Adrenal gland (tissue), 12 donors: ENCODE results near the gene ATF6. TPM values are rescaled to one million over a fixed set of nuclear protein-coding genes. Genes with fewer than 3 reads are reported as not detected.

ENCODE experiments used
- DNase-seq, 7 donors: peaks; one replicate each; pipeline ENCODE4 v3.0.0-alpha.2; 2019 to 2020
- H3K27ac ChIP-seq, 5 donors: fragments of 200-600 bp; sonication (generic) in 4 of 5; 1 replicate in 3 of 5; 2 replicates in 2 of 5; pipeline versions ENCODE4 v1.5.1 to v1.8.0; 2016 to 2020; ENCODE audit warnings: mild to moderate bottlenecking in 1 of 5
- H3K27me3 ChIP-seq: fragments of 200-600 bp; 2 replicates; pipeline ENCODE4 v1.8.0; 2021
- H3K36me3 ChIP-seq, 2 donors: fragments of 200-600 bp; replicated peaks in 1 of 2; 1 replicate in 1 of 2; 2 replicates in 1 of 2; pipeline versions ENCODE4 v1.5.1 to v1.8.0; 2018 to 2022
- H3K4me1 ChIP-seq, 2 donors: fragments of 200-600 bp; replicated peaks in 1 of 2; 1 replicate in 1 of 2; 2 replicates in 1 of 2; pipeline versions ENCODE4 v1.5.1 to v1.8.0; 2018 to 2021
- H3K4me3 ChIP-seq, 4 donors: fragments of 200-600 bp; sonication (generic) in 3 of 4; one replicate each; pipeline ENCODE4 v1.5.1; 2016 to 2018
- H3K9me3 ChIP-seq, 3 donors: fragments of 200-600 bp; sonication (generic) in 1 of 3; replicated peaks in 1 of 3; 1 replicate in 2 of 3; 2 replicates in 1 of 3; pipeline versions ENCODE4 v1.5.1 to v1.8.0; 2016 to 2021
- POLR2A ChIP-seq, 2 donors: fragments of 450-650 bp; IDR thresholded peaks; one replicate each; pipeline ENCODE4 v1.6.1; 2017; ENCODE audit warnings: antibody characterized with exemption in 2 of 2, mild to moderate bottlenecking in 2 of 2, moderate library complexity in 1 of 2
- WGBS, 4 donors: extraction: QIAGEN DNeasy Blood & Tissue Kit in 2 of 4; methylation state at CpG; one replicate each; pipeline versions ENCODE4 v1.1.5 to v1.1.7; 2013 to 2017; 5-methylcytosine and 5-hydroxymethylcytosine counted together
- intact Hi-C, 2 donors: fragments of 100-400 bp; cut with DNase I; formaldehyde crosslinking; loops; one replicate each; pipeline versions ENCODE4 v1.14.1 to v1.15.0; 2022 to 2023
- polyA plus RNA-seq, 3 donors: library from polyadenylated mRNA; stranded (reverse); fragments of 200-250 nt in 2 of 3; fragments of 350-450 nt in 1 of 3; fragmentation: Illumina TruSeq in 1 of 3; extraction: RNeasy Lipid Tissue Mini Kit (QIAGEN cat#74804) in 1 of 3; gene quantifications; one replicate each; pipeline ENCODE4 v1.2.3, GENCODE V29; 2013 to 2014
- total RNA-seq, 9 donors: library from RNA; depleted of rRNA in 4 of 9; stranded (reverse); fragments of >200 nt in 4 of 9; fragments of 120-200 nt in 1 of 9; fragmentation: NEBNext Ultra II Directional in 1 of 9; extraction: Animal tissue kit (Norgen Biotek cat#: 25700) in 1 of 9; gene quantifications; one replicate each; pipeline versions ENCODE4 v1.1.0 to v1.2.4, GENCODE V29; 2013 to 2023
- TF ChIP-seq, protein P1 (sequence below), 6 experiments: fragments of 450-650 bp in 4 of 6; fragments of 200-600 bp in 2 of 6; sonication (generic) in 1 of 6; IDR thresholded peaks; 1 replicate in 5 of 6; 2 replicates in 1 of 6; pipeline versions ENCODE4 v1.5.1 to v1.8.0; 2016 to 2021; ENCODE audit warnings: antibody characterized with exemption in 6 of 6, mild to moderate bottlenecking in 2 of 6, moderate library complexity in 1 of 6
- donor health status: healthy with polysubstance abuse.
- donor health status: Bipolar disorder and iron deficiency.
- donor health status: DM: yes; HTN: yes; CAD: no.
- donor health status: DM: no; HTN: no; CAD: no.
- donor health status: DM: no; HTN: no; CAD: no.
- donor health status: DM: yes; HTN: yes; CAD: no.

Gene ATF6
- total and polyA plus RNA-seq, 12 donors, result 3.5 to 34.2 (median 28.0) TPM

DNA sequence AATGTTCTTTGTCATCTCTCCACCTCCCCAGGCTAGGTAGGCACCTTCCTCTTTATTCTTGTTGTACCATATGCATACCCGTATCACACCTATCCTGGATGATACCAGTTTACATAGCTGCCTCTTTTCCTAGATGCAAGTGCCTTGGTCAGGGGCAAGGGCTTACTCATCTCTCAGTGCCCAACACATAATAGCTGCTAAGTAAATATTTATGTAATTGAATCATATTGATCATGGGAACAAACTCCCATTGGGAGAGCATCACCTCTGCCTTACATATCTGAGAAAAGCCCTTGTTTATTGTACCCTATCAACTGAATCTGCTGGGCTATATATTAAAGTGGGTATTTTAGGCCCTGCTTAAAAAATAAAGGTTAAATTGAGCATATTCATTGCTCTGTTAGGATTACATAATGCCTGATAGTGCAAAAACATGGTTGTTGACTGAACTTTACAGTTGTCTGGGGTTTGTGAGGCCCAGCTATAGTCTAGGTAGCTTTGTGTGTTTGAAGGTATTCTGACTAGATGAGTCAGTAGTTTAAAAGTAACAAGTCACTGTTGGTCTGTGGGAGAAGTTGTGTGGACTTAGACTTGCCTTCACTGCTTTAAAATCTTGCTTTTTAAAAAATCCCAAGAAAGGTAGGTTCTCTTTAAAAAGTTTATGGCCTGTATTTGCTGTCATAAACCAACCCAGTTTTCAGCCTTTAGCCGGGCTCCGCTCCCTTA, 174.9 kb downstream of the ATF6 start:
- Histone ChIP-seq H3K27ac (no peak overlapping the region), H3K27me3 (no peaks in the 10 kb centered on the region), H3K4me1 (no peaks in the 10 kb centered on the region), H3K36me3 (peaks cover 0 to 14% of the 10 kb centered on the region in 2 donors), H3K9me3 (no peaks in the 10 kb centered on the region), H3K4me3 (no peak overlapping the region)
- TF ChIP-seq, protein P1, sequence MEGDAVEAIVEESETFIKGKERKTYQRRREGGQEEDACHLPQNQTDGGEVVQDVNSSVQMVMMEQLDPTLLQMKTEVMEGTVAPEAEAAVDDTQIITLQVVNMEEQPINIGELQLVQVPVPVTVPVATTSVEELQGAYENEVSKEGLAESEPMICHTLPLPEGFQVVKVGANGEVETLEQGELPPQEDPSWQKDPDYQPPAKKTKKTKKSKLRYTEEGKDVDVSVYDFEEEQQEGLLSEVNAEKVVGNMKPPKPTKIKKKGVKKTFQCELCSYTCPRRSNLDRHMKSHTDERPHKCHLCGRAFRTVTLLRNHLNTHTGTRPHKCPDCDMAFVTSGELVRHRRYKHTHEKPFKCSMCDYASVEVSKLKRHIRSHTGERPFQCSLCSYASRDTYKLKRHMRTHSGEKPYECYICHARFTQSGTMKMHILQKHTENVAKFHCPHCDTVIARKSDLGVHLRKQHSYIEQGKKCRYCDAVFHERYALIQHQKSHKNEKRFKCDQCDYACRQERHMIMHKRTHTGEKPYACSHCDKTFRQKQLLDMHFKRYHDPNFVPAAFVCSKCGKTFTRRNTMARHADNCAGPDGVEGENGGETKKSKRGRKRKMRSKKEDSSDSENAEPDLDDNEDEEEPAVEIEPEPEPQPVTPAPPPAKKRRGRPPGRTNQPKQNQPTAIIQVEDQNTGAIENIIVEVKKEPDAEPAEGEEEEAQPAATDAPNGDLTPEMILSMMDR (IDR thresholded peaks at IDR 0.05), result no peak
- no peak for TF ChIP-seq POLR2A (IDR thresholded peaks at IDR 0.05)
- no peak for DNase-seq
- WGBS, 4 donors, result 63 to 84% (median 75%) methylated on average over 3 of the region's 3 CpGs
- intact Hi-C loops, result no loop called here

DNA sequence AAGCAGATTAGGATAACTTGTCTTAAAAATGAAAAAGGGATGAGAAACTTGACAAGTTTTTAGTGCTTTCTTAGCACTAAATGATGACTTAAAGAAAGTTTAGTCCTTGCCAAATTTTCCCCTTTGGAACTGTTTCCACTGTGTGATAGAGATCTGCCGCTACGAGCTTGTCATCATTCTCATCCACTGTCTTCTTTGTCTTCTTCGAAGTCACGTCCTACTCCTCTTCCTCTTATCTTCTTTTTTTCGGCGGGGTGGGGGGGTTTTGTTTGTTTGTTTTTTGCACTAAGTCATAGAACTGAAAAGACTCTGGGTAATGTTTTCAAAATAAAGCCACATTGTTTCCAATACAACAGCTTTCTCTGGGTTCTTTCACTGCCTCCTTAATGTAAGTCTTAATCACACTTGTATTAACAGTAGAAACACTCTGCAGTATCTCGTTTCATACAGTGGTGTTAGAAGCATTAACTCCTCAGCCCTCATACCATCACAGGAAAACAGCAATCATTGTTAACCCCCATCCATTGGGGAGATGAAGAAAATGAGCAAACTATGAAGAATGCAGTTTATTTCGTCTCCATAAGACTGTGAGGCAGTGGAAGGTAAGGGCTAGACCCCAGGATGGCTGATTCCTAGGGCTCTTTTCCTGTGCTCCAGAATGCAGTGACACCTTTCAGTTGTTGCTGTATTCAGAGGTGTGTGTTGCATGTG, 175.8 kb downstream of the ATF6 start:
- Histone ChIP-seq H3K27me3 (no peaks in the 10 kb centered on the region), H3K4me1 (no peaks in the 10 kb centered on the region), H3K4me3 (no peak overlapping the region), H3K36me3 (peaks cover 0 to 14% of the 10 kb centered on the region in 2 donors), H3K9me3 (no peaks in the 10 kb centered on the region), H3K27ac (no peak overlapping the region)
- intact Hi-C loops, result no loop called here
- WGBS, 4 donors, result 73 to 85% (median 81%) methylated on average over 8 of the region's 8 CpGs
- no peak for DNase-seq
- TF ChIP-seq, protein P1 (IDR thresholded peaks at IDR 0.05), result no peak
- no peak for TF ChIP-seq POLR2A (IDR thresholded peaks at IDR 0.05)

DNA sequence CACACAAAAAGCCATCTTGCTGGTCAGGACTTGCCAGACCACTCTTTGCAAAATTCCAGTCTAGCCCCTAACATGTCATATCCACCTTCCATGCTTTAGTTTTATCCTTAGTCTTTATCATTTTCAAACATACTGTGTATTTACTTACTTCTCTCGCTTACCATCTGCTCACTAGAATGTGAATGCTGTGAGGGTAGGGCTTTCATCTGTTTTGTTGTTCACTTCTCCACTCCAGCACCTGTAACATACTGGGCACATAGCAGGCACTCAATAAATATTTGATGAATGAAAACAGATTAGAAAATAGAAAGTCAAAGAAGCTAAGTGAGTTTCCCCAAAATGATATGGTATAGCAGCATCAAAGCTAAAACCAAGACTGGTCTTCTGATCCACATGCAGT, 177.6 kb downstream of the ATF6 start:
- H3K4me3 ChIP-seq, result no peak overlapping the region
- H3K9me3 ChIP-seq, result no peaks in the 10 kb centered on the region
- no peak for DNase-seq
- H3K27ac ChIP-seq, result no peak overlapping the region
- no peaks in the 10 kb centered on the region for H3K27me3 ChIP-seq
- TF ChIP-seq POLR2A (IDR thresholded peaks at IDR 0.05), result no peak
- TF ChIP-seq, protein P1 (IDR thresholded peaks at IDR 0.05), result no peak
- WGBS, 4 donors, result 94 to 100% (median 99%) methylated on average over 1 of the region's 1 CpG
- H3K36me3 ChIP-seq, result peaks cover 0 to 14% of the 10 kb centered on the region in 2 donors
- H3K4me1 ChIP-seq, result no peaks in the 10 kb centered on the region
- intact Hi-C loops, result no loop called here

DNA sequence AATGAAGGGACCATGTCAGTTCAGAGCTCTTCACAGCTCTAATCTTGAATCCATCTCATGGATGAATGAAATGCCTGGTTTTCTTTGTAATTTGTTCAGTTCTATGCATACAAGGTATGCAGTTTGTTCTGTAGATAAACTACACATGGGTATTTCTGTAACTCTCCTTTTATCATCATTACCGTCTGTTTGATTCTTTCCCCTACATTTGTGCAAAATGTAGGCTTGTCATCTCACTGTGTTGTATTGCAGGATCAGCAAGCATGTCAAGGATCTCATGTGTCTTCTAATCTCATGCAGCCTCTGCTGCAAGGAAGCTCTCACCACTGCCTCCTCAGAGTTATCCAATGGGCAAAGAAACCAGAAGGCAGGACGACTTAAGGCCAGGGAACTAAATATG, 178.3 kb downstream of the ATF6 start:
- 90 to 98% (median 93%) methylated on average over 2 of the region's 2 CpGs for WGBS, 4 donors
- H3K4me1 ChIP-seq, result peaks cover 0 to 1% of the 10 kb centered on the region in 2 donors
- H3K27ac ChIP-seq, result no peak overlapping the region
- no peak for DNase-seq
- H3K36me3 ChIP-seq, result peaks cover 0 to 14% of the 10 kb centered on the region in 2 donors
- no peak for TF ChIP-seq POLR2A (IDR thresholded peaks at IDR 0.05)
- TF ChIP-seq, protein P1 (IDR thresholded peaks at IDR 0.05), result no peak
- no peaks in the 10 kb centered on the region for H3K27me3 ChIP-seq
- H3K9me3 ChIP-seq, result no peaks in the 10 kb centered on the region
- intact Hi-C loops, result no loop called here
- H3K4me3 ChIP-seq, result no peak overlapping the region
